GM18502 (cell line): ENCODE measurements around the gene GLT1D1.
"Not testable (repeated sequence)": the region's sequence is repeated elsewhere in the genome, so short reads cannot be mapped to it uniquely, and the experiment has no call there.

Experiments
- ATAC-seq: cut with Tn5 transposase; IDR thresholded peaks from one replicate; pipeline ENCODE4 v1.9.1; 2021; ENCODE audit warnings: mild to moderate bottlenecking; ENCODE audit not compliant: unreplicated experiment, poor library complexity

GLT1D1 gene

GRCh38 chr12:128820253-128820652 lies 33.0 kb upstream of the GLT1D1 start:
- no peak for ATAC-seq

DNA sequence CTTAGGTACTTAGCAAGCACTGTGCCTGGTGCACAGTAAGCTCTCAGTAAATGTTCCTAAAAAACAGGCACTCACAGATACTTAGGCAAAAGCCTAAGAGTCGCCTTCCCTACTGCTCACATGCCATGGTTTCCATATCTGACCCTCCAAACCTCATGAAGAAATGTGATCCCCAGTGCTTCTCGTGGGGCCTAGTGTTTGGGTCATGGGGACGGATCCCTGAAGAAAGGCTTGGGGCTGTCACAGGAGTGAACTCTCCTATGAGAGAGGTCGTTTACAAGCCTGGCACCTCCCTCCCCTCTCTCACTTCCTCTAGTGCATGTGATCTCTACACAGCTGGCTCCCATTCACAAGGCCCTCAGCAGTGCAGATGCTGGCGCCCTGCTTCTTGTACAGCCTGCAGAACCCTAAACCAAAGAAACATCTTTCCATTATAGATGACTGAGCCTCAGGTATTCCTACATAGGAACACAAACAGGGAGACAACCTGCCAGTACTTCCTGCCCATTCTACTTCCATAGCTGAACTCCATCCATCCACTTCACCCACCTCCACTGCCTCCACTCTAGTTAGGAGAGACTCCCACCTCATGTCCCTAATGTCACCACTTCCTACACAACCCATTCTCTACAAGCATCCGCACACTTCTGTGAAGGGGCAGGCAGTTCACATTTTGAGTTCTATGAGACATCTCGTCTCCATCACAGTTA lies 32.4 kb upstream of the GLT1D1 start:
- peak; percentile 57 for ATAC-seq

DNA sequence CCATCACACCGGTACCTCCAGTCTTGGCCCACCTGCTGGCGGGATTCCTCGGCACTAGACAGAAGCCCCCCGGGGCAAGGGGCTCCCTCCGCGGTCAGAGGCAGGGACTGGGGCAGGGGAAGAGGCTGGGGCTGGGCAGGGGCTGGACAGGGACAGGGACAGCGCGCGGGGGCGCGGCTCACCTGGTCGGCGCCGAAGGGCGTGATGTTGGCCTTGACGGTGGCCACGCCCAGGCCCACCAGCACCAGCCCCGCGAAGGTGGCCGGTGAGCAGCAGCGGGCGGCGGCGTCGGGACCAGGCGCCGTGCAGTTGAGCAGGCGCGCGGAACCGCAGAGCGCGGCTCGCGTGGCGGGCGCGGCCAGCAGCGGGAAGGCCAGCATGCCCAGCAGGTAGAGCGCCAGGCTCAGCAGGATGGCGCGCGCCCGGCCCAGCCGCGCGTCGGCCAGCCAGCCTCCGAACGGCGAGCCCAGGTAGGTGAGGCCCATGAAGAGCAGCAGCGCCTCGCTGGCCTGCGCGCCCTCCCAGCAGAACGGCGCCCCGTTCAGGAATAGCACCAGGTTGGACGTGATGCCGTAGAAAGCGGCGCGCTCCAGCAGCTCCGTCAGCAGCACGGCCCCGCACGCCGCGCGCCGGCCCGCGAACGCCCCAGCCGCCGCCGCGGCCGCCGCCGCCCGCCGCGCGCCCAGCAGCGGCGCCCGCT lies 29.9 kb upstream of the GLT1D1 start:
- peak; percentile 30 for ATAC-seq

DNA sequence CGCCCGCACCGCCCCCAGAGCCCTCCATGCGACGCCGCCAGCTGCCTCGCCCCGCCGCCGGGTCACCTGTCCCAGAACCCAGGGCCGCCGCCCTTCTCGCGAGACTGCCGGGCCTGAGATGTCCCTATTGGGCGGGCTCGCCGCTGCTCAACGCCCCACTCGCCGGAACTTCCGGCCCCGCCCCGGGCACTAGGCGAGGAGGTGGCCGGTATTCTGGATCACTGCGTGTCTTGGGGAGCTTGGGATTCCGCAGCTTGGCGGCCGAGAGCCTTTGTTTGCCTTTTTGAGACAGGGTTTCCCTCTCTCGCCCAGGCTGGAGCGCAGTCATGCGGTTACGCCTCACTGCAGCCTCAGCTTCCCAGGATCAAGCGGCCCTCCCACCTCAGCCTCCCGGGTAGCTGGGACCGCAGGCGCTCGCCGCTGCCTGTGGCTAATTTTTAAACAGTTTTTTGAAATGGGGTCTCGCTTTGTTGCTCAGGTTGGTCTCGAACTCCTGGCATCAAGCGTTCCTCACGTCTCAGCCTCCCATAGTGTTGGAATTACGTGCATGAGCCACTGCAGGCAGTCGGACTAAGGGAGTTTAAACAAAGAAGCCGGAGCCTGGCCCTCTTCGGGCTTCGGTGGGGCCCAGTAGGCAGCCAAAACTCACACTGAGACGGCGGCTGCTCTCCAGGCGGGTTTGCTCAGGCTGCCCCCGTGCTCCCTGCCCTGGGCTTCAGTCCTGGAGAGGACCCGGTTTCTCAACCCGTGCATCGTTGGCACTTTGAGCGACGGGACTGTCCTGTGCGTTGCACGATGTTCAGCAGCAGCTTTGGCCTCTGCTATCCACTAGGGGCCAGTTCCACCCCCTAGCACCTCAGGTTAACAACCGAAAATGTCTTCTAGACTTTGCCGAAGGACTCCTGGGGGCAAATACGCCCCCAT lies 29.1 kb upstream of the GLT1D1 start, which contains the start of gene SLC15A4:
Gene SLC15A4, minus strand, starts transcription at position 43 of the 924 bp plus-strand sequence. Its CDS starts 15 bp downstream, at position 28.
- ATAC-seq, result peak; percentile 84

- ATAC-seq, result no peak
Observed at GRCh38 chr12:128825835-128826234, 27.4 kb upstream of the GLT1D1 start.

DNA sequence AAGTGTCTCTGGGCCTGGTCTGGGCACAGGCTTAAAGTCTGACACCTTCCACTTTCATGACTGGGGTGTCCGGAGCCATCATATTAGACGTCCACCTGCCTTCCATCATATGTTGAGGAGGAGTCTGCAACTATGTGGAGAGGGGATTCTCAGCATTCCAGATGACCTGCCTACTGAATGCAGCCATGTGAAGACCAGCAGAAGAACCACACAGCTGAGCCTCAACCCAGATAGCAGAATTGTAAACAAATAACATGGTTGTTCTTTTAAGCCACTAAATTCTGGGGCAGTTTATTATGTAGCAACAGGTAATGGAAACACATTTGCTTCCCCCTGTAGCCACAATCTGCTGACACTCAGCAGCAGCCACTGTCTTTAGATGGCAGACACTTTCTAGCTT lies 25.6 kb upstream of the GLT1D1 start:
- no peak for ATAC-seq

- ATAC-seq, result peak; percentile 88
Observed at GRCh38 chr12:128829861-128830504, 23.3 kb upstream of the GLT1D1 start.

DNA sequence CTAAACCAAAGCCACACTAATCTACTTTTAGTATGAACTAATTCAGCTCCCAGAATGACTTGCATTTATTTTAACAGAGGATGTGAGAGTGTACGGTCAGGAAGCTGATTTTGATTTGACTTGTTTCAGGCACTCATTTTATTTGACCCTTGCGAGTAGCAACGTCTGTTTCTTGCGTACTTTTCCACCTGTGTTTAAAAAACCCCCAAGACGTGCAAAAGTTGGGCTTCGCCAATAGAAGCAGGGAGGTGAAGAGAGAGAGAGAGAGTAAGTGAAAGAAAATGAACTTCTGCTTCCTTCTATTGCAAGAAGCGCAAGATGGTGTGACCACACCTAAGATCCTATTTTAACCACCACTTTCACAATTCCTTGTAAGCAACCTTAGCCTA lies 22.8 kb upstream of the GLT1D1 start:
- ATAC-seq, result peak; percentile 63

DNA sequence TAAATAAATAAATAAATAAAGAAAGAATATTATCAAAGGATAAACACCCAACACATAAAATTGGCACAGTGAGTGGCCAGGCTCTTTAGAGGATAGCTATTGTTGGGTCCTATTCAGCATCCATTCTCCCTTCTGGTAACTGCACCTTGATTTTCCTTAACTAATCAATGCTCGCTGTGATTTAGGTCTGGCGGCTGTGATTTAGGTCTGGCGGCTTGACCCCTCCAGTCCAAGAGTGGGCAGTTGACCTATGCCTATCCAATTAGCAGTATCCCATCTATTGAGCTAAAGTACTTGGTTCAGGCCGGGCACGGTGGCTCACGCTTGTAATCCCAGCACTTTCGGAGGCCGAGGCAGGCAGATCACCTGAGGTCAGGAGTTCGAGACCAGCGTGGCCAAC lies 19.9 kb upstream of the GLT1D1 start:
- ATAC-seq, result no peak

GRCh38 chr12:128839885-128840284 lies 13.4 kb upstream of the GLT1D1 start:
- ATAC-seq, result not testable (repeated sequence)

- peak; percentile 86 for ATAC-seq
Observed at GRCh38 chr12:128840862-128841468, 12.3 kb upstream of the GLT1D1 start.

DNA sequence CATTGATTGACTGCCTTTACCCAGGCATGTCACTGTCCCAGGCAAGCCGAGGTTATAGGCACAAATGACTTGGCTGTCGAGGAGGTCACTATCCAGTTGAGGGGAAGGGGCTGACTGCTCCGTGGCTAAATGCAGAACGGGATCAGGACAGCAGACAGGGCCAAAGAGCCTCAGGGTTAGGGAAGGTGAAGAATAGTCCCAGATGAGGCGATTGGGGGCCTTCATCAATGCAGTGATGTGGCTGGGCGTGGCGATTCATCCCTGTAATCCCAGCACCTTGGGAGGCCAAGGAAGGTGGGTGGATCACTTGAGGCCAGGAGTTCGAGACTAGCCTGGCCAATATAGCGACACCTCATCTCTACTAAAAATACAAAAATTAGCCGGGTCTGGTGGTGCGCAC lies 10.7 kb upstream of the GLT1D1 start:
- no peak for ATAC-seq

- no peak for ATAC-seq
Observed at GRCh38 chr12:128843538-128843937, 9.7 kb upstream of the GLT1D1 start.

DNA sequence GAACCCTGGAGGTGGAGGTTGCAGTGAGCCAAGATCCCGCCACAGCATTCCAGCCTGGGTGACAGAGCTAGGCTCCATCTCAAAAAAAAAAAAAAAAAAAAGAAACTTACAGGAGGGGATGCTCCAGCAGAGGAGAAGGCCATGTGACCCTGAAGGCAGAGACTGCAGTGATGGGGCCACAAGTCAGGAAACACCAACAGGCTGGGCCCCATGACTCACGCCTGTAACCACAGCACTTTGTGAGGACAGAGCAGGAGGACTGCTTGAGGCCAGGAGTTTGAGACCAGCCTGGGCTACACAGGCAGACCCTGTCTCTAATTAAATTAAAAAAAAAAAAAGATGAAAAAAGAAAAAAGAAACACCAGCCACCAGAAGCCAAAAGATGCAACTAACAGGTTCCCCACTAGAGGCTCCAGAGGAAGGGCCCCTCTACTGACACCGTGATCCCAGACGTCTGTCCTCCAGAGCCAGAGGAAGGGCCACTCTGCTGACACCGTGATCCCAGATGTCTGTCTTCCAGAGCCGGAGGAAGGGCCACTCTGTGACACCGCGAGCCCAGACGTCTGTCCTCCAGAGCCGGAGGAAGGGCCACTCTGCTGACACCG lies 9.1 kb upstream of the GLT1D1 start:
- no peak for ATAC-seq

DNA sequence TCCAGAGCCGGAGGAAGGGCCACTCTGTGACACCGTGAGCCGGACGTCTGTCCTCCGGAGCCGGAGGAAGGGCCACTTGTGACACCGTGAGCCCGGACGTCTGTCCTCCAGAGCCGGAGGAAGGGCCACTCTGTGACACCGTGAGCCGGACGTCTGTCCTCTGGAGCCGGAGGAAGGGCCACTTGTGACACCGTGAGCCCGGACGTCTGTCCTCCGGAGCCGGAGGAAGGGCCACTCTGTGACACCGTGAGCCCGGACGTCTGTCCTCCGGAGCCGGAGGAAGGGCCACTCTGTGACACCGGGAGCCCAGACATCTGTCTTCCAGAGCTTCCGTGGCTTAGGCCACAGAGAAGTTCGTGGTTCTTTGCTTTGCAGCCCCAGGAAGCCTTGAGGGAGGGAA lies 6.6 kb upstream of the GLT1D1 start:
- ATAC-seq, result not testable (repeated sequence)

GRCh38 chr12:128848371-128848770 lies 4.9 kb upstream of the GLT1D1 start:
- ATAC-seq, result no peak

DNA sequence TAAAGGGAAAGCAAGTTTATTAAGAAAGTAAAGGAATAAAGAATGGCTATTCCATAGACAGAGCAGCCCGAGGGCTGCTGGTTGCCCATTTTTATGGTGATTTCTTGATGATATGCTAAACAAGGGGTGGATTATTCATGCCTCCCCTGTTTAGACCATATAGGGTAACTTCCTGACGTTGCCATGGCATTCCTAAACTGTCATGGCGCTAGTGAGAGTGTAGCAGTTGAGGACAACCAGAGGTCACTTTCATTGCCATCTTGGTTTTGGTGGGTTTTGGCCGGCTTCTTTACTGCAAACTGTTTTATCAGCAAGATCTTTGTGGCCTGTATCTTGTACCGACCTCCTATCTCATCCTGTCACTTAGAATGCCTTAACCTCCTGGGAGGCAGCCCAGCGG lies 3.5 kb upstream of the GLT1D1 start:
- ATAC-seq, result not testable (repeated sequence)

DNA sequence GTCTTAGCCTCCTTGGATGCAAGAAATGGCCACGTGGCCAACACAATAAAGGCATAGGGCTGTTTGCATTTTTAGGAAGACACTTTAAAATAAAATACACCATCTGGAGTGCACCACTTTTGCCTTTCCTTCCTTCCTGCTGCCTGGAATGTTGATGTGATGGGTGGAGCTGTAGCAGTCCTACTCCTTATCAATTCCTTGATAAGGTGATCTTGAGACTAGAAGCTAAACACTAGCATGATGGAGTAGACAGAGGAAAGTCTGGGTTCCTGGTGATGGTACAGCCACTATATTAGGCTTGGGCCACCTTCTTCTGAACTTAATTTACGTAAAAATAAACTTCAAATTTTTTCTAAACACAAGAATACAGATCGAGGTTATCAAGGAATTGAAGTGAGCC lies 2.9 kb upstream of the GLT1D1 start:
- ATAC-seq, result no peak

DNA sequence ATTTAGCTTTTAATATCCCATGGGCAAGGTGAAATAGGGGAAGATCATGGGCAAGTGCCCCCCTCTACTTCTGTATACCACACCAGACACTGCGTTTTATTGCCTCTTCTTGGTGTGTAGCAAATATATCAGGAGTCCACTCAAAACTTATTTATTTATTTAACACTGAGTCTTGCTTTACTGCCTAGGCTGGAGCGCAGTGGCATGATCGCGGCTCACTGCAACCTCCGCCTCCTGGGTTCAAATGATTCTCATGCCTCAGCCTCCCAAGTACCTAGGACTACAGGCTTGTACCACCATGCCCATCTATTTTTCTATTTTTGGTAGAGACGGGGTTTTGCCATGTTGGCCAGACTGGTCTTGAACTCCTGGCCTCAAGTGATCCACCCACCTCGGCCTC lies 1.8 kb upstream of the GLT1D1 start:
- not testable (repeated sequence) for ATAC-seq
